HG03432 (cell line): ENCODE measurements around the gene INSRR.

Source experiments
- ATAC-seq: cut with Tn5 transposase; IDR thresholded peaks from one replicate; pipeline ENCODE4 v1.9.1; 2021; ENCODE audit warnings: mild to moderate bottlenecking, moderate library complexity; ENCODE audit not compliant: unreplicated experiment

INSRR gene

DNA sequence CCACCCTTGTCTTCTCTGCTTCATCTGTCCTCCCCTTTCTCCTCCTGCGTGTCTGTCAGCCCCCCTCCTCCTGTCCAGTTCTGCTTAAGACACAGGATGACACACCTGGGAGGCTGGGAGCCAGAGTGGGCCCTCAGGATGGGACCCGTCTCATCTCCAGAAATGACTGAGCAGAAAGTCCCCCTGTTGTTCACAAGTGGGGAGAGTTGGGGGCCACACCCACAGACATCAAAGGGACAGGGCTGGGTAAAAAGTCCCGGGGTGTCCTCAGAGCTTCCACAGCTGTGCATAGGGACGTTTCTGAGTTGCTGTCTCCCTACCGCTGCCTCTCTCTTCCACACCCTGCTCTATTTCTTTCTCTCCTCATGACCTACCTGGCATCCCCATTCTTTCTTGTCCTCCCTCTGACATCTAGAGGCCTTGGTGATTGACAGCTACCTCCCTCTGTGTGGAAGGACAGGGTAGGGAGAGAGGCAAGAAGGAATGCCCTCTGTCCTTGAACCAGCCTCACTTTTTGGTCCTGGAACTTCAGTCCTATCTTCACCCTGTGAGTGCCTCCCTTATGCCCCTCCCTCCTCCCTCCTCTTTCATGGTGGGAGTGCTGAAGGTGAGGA is 22.8 kb downstream of the INSRR start:
- ATAC-seq: peak; percentile 57

DNA sequence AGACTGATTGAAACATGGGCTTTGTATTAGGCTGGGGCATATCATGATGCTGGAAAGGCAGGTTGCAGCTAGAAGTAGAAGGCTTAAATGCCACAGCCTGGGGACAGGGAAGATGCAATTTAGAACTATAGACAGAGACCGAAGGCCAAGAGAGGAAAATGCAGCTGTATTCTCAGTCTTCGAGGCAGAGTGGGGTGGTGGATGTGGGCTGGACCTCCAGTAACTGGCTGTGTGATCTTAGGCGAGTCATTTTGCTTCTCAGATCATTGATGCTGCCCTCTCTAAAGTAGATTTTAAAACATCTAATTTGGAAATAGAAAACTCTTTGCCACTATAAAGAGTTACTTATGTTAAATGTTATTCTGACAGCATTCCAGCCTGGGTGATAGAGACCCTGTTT is 24.6 kb downstream of the INSRR start:
- no peak for ATAC-seq

- ATAC-seq: no peak
These were observed 25.3 kb downstream of the INSRR start for GRCh38 chr1:156833603-156834002.

GRCh38 chr1:156832434-156832833 is 26.5 kb downstream of the INSRR start:
- no peak for ATAC-seq

DNA sequence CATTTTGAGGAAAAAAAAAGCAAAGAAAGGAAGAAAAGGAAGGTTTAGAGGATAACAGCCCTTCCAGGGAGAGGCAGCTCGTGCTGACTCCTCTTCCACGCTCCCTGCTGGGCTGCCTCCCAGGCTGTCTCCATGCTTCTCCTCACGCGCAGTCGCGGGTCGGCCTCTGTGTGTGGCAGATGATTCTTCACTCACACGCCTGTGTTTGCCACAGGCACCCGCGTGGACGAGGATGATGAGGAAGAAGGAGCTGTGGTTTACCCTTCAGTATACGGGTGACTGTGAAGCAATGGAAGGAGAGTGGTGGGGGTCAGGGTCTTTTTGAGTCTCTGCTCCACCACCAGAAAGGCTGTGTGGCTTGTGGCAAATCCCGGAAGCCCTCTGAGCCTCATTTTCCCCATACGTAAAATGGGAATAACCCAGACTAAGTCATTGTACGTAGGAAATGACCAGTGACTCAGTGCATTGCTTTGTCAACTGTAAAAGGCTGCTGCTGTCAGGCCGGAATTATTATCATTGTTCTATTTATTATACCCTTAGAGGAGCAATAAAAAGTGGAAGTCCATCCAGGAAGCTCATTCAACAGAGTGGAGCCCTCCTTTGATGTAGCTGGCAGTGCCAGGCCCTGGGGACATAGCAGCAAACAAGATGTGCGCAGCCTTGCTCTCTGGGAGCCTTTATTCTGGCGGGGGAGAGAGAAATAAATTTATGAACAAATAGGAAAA is 30.4 kb downstream of the INSRR start:
- no peak for ATAC-seq

DNA sequence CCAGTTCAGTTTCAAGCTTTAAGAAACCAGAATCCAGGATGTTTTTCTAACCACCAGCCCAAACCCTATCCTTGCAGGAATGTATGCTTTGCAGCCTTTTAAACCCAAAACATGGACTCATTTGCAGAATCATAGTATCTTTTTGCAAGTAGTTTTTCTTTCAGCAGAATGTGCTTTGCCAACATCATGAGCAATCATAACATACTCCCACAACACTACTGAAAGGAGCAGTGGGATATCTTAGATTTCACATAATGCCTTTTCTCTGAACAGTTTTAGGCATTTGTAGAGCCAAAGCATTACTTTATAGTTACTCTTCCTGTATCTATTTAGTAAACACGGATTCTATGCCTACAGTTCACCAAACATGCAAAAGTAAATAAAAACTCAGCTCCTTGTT is 32.3 kb downstream of the INSRR start:
- no peak for ATAC-seq

- no peak for ATAC-seq
These were observed 35.6 kb downstream of the INSRR start for GRCh38 chr1:156823210-156823790.

DNA sequence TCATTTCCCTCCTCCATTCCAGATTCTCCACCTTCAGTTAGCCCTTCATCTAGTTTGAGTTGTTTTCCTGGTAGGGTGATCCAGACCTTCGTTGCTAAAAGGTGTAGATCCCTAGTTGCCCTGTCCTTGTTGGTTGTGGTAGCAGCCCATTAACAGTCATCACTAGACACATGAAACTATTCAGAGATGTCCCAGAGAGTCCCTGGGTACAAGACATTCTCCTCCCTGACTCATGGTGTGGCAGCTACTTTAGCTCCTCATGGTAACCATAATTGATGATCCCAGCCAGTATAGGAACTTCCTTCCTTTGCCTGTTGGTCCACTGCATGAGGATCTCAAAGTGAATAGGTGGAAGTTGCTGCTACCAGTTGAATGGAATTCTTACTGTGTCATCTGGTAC is 36.2 kb downstream of the INSRR start:
- no peak for ATAC-seq

DNA sequence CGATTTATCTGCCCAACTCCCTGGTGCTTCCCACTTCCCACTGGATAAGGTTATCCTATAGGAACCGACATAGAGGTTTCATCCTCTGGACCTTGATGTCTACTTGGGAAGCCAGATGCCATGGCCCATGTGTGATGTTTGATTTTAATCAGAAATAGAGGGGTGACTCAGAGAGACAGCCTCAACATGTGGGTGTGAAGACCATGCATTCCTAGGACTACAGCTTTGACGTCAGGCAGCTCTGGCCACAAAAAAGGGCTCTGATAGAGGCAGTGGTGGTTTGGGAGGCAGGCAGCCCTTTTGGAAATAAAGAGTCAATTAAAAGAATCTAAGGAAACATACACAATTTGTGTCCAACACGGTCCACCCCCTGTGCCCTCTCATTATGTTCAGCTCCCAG is 37.1 kb downstream of the INSRR start:
- ATAC-seq: no peak

GRCh38 chr1:156816561-156817328 is 42.2 kb downstream of the INSRR start, which contains the start of gene SH2D2A:
Gene SH2D2A, minus strand, starts transcription at chr1:156816848. Its CDS starts 140 bp downstream, at chr1:156816708.
- ATAC-seq: peak; percentile 80

- ATAC-seq: no peak
These were observed 42.9 kb downstream of the INSRR start for GRCh38 chr1:156815961-156816422.

DNA sequence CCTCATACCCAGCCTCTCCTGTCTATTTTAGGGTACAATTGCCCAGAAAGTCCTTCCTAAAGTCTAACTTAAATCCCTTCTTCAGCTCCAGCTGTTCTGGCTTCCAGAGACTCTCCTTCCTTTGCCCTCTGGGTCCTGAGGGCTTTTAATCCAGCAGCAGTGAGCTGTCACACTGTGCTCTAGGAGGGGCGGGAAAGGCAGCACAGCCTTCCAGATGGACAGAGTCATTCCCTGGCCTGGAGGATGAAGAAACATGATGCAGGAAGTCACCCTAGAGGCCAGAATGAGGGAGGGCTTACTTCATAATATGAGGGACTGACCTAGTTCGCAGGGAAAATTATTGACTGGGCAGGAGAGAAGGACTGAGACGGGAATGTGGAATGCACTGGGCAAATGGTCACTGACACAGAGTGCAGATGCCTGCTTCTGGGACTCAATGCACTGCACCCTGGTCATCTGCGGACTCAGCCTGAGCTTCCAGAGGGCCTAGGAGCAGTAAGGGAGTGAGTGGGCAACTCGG is 43.5 kb downstream of the INSRR start:
- ATAC-seq: no peak

GRCh38 chr1:156814571-156815260 is 44.2 kb downstream of the INSRR start:
- ATAC-seq: no peak

GRCh38 chr1:156813750-156814570 is 45.0 kb downstream of the INSRR start:
- no peak for ATAC-seq

GRCh38 chr1:156813298-156813697 is 45.6 kb downstream of the INSRR start:
- no peak for ATAC-seq

DNA sequence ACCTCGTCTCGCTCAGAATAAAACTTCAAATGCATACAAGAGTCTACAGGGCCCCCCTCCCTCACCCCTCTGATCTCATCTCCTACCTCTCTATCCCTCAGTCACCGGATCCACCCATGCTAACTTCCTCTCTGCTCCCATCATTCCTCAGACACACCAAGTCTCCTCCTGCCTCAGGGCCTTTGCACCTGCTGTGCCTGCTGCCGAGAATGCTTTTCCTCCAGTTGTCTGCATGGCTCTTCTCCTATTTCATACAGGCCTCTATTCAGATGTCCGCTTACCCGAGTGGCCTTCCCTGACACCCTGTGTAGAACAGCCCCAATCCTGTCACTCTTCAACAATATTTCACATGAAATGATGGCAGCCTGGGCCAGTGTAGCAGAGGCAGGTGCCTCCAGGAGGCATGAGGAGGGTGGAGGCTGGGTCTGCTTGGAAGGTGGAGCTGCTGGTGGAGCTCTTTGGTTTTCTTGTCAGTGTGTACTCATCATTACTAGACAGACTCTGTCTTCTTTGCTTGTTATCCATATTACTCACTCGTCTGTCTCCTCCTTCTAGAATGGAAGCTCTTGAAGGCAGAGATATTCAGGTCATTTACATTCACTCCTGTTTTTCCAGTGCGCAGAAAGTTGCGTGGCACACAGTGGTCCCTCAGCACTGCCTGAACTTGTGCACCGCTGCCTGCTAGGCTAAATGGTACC is 46.5 kb downstream of the INSRR start:
- no peak for ATAC-seq

GRCh38 chr1:156811168-156811567 is 47.7 kb downstream of the INSRR start:
- no peak for ATAC-seq

- no peak for ATAC-seq
These were observed 49.1 kb downstream of the INSRR start for GRCh38 chr1:156809711-156810366.

DNA sequence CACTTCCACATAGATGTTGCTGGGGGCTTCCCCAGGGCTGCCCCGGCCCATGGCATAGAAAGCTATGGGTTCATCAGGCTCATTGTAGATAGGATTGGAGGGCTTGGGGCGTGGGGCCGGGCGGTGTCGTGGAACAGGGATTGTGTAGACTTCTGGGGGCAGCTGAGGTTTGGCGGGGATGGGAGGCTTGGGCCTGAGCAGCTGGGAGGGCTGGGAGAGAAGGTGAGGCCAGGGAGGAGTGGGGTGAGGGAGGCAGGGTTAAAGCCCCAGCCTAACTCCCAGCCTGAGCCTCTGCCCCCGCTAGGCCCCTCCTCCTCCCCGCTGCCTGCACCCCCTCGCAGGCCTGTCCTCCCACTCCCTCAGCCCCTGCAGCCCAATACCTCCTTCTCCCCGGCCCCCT is 49.6 kb downstream of the INSRR start:
- no peak for ATAC-seq
